ENCODE data around the gene IFNK.
A peak's percentile ranks its signal among the peaks of the same experiment; 100 is the strongest.

Gene IFNK

DNA sequence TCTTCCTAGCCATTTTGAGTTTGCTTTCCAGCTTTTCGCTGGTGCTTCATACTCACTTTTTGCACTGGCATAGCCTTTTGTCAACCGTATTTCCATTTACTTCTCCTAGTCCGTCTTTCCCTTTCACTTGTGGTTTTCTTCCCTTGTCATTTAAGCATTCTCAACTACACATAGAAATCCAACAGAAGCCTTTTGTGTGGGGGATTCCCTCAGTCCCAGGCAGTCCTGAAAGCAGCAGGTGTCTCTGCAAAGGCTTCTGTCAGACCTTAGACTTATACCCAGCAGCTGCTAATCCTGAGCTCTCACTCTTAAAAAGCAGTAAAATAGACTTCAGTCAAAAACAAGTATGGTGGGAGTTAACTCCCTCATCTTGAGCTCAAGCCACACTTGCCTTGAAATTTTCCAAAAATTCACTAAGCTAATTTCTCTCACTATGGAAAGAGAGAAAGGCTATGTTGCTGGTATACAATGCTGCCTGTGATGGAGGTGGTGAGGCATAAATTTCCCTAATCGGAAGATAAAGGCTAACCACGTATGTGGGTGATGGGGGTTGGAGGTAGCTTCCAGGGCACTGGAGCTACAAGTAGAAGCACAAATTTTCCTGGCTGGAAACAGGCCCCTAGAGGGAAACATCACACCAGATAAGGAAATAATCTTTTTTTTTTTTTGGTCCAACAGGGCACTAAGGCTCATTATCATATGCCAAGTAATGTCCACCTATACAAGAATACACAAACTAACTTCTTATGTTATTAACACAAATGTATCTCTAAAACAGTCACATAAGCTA, 34.8 kb upstream of the IFNK start:
- TF ChIP-seq, protein P1, sequence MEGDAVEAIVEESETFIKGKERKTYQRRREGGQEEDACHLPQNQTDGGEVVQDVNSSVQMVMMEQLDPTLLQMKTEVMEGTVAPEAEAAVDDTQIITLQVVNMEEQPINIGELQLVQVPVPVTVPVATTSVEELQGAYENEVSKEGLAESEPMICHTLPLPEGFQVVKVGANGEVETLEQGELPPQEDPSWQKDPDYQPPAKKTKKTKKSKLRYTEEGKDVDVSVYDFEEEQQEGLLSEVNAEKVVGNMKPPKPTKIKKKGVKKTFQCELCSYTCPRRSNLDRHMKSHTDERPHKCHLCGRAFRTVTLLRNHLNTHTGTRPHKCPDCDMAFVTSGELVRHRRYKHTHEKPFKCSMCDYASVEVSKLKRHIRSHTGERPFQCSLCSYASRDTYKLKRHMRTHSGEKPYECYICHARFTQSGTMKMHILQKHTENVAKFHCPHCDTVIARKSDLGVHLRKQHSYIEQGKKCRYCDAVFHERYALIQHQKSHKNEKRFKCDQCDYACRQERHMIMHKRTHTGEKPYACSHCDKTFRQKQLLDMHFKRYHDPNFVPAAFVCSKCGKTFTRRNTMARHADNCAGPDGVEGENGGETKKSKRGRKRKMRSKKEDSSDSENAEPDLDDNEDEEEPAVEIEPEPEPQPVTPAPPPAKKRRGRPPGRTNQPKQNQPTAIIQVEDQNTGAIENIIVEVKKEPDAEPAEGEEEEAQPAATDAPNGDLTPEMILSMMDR (IDR thresholded peaks at IDR 0.05; ENCODE audit: low read depth, low read length, missing control alignments) = no peak
- H3K27me3 ChIP-seq (replicated peaks) = no peaks in the 10 kb centered on the region
- DNase-seq = no peak
- no peak overlapping the region for H3K4me3 ChIP-seq (ENCODE audit: low read depth, low read length)
- in situ Hi-C loops (cut with HindIII; ENCODE audit: low pct_ligation_motif_present, low sequenced_read_pairs) = no loop called here
- H3K27ac ChIP-seq = no peak overlapping the region
- no peaks in the 10 kb centered on the region for H3K36me3 ChIP-seq (replicated peaks)

DNA sequence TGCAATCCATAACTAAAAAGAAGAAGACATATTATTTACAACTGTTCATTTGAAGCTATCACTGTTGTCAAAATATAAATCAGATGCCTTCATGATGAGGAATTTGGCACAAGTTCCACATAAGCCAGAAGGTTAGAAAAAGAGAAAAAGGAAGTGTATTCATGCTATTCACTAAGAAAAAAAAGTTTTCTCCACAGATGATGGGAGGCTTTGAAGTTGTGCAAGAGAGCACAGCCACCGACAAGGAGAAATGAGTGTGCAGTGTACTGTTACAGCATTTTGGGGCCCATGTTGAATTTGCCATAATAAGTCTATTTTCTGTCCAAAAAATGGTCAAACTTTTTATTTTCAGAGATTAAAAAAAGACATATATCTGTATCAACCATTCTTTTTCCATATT, 32.9 kb upstream of the IFNK start:
- peak; percentile 16 for DNase-seq
- no peak overlapping the region for H3K27ac ChIP-seq
- H3K4me3 ChIP-seq (ENCODE audit: low read depth, low read length) = no peak overlapping the region
- TF ChIP-seq, protein P1 (IDR thresholded peaks at IDR 0.05; ENCODE audit: low read depth, low read length, missing control alignments) = no peak
- H3K36me3 ChIP-seq (replicated peaks) = no peaks in the 10 kb centered on the region
- in situ Hi-C loops (cut with HindIII; ENCODE audit: low pct_ligation_motif_present, low sequenced_read_pairs) = no loop called here
- H3K27me3 ChIP-seq (replicated peaks) = no peaks in the 10 kb centered on the region

DNA sequence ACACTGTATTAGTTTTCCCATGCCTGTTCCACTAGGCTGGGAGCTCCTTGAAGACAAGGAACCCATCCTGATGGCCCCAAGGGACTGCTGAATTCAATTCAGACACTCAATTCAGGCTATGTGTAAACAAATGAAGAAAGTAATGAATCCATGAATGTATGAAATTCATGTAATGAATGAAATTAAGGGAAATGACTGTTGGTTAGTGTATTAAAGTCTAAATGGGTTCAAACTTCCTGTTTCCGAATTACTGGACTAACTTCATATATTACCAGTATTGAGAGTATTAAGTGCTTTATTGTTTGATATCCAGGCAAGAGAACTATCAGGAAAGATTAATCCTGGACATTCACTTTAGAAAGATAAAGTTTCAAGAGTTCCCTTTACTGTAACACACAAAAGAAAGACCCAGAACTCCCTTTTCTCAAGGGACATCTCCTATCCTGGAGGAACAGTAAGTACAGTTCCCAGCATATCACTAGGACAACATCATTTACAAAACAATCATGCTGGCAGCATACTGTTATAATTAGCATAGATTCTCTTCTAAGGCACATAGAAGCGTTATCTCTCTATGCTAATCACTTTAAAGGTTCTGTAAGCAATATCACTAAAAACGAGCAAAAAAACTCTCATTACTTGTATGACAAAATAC, 28.5 kb upstream of the IFNK start:
- no peak overlapping the region for H3K27ac ChIP-seq
- H3K4me3 ChIP-seq (ENCODE audit: low read depth, low read length) = no peak overlapping the region
- TF ChIP-seq, protein P1 (IDR thresholded peaks at IDR 0.05; ENCODE audit: low read depth, low read length, missing control alignments) = no peak
- DNase-seq = no peak
- no peaks in the 10 kb centered on the region for H3K27me3 ChIP-seq (replicated peaks)
- H3K36me3 ChIP-seq (replicated peaks) = no peaks in the 10 kb centered on the region
- in situ Hi-C loops (cut with HindIII; ENCODE audit: low pct_ligation_motif_present, low sequenced_read_pairs) = no loop called here

DNA sequence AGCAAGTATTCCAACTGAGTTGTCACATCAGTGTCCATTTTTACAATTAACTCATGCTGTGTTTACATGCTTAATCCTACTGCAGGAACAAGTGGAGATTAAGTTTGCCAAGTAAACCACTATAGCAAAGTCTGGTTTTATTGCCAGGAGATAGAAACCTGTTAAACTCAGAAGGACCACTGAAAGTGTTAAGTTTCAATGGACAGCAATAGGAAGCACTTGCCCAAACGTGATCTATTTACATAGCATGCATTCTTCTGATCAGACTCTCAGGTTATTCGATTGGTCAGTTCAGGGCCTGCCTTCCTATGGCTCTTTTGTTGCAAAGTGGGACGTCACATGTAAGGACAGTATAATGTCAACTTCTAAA, 28.0 kb upstream of the IFNK start:
- in situ Hi-C loops (cut with HindIII; ENCODE audit: low pct_ligation_motif_present, low sequenced_read_pairs) = no loop called here
- DNase-seq = no peak
- Histone ChIP-seq H3K36me3 (replicated peaks) (no peaks in the 10 kb centered on the region), H3K4me3 (ENCODE audit: low read depth, low read length) (no peak overlapping the region), H3K27ac (no peak overlapping the region), H3K27me3 (replicated peaks) (no peaks in the 10 kb centered on the region)
- TF ChIP-seq, protein P1 (IDR thresholded peaks at IDR 0.05; ENCODE audit: low read depth, low read length, missing control alignments) = no peak

DNA sequence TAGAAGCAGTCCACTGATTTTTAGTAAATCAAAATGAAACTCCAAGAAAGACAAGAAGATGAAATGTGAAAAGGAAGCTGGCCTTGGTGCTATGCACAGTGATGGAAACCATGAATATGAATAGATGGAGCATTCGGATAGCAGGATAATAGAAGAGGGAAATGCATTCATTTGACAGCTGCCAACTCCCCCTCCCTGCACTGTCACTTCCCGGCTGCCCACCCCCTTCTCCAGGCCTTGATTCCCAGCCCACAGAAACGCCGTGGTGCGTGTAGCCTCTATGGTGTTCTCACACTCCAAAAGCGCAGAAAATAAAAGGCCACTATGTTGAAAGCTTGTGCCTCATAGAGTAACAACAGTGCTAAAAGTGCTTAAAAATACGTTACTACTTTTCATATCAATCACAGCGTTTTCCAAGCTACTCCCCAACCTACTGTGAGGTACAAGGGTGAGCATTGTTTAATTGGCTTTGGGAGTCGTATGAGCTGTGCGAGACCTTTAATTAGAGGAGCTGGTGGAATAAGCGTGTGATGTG, 26.1 kb upstream of the IFNK start:
- Histone ChIP-seq H3K4me3 (ENCODE audit: low read depth, low read length) (no peak overlapping the region), H3K27ac (no peak overlapping the region), H3K36me3 (replicated peaks) (no peaks in the 10 kb centered on the region), H3K27me3 (replicated peaks) (no peaks in the 10 kb centered on the region)
- TF ChIP-seq, protein P1 (IDR thresholded peaks at IDR 0.05; ENCODE audit: low read depth, low read length, missing control alignments) = no peak
- DNase-seq = no peak
- in situ Hi-C loops (cut with HindIII; ENCODE audit: low pct_ligation_motif_present, low sequenced_read_pairs) = no loop called here
